GM12878 (cell line): ENCODE data around the gene AAR2. TPM values are rescaled to one million over a fixed set of nuclear protein-coding genes. Genes with fewer than 3 reads are reported as not detected.

Source experiments
- ATAC-seq: fragments of 200-7000 bp; cut with Tn5 transposase; 3 replicates; pipeline ENCODE4 v1.9.1; 2020; ENCODE audit warnings: mild to moderate bottlenecking, moderate library complexity
- BruUV-seq: library from RNA; stranded (reverse); fragments of 400-500 nt; replicated peaks from 2 replicates; lab custom pipeline; 2021; lab: Mats Ljungman, UMichigan
- CTCF ChIA-PET: fragments of 300-600 bp; sonication (Branson Sonifier 250); formaldehyde crosslinking; extraction: SDS; loops from one replicate; lab custom pipeline; 2021; ENCODE audit warnings: inconsistent platforms; lab: Yijun Ruan, JAX
- POLR2A ChIA-PET: fragments of 350-600 bp; formaldehyde crosslinking; extraction: SDS; loops from one replicate; lab custom pipeline; 2021; ENCODE audit warnings: inconsistent platforms; lab: Charles Lee
- RAD21 ChIA-PET: fragments of 300-600 bp; sonication (Branson Sonifier 250); formaldehyde crosslinking; loops from one replicate; lab custom pipeline; 2023; ENCODE audit warnings: antibody characterized with exemption; ENCODE audit not compliant: unreplicated experiment; lab: Charles Lee
- SMC1A ChIA-PET: fragments of 300-600 bp; sonication (Branson Sonifier 250); formaldehyde crosslinking; loops from one replicate; lab custom pipeline; 2023; ENCODE audit not compliant: unreplicated experiment, uncharacterized antibody; lab: Charles Lee
- DNase-seq: peaks from one replicate; pipeline ENCODE4 v3.0.0-alpha.2; 2011; ENCODE audit warnings: low read depth, low spot score
- FAIRE-seq: peaks from 3 replicates; lab custom pipeline; 2011; peaks lifted over from hg19 to GRCh38; lab: Jason Lieb, UNC
- H2AFZ ChIP-seq: 2 replicates; pipeline ENCODE4 v1.6.0; 2011; ENCODE audit warnings: low read depth, low read length, control low read depth; ENCODE audit not compliant: control insufficient read depth
- H3K27ac ChIP-seq: 2 replicates; pipeline ENCODE4 v1.5.1; 2011; ENCODE audit warnings: control low read depth; ENCODE audit not compliant: control insufficient read depth, insufficient read depth
- H3K27me3 ChIP-seq, 2 experiments: replicated peaks in 1 of 2; 2 replicates each; pipeline versions ENCODE4 v1.6.0 to v1.6.1; 2011; ENCODE audit warnings: low read length in 1 of 2; ENCODE audit not compliant: control insufficient read depth in 2 of 2, insufficient read depth in 2 of 2
- H3K36me3 ChIP-seq, 2 experiments: 2 replicates each; pipeline ENCODE4 v1.5.1; 2011; ENCODE audit warnings: low read length in 1 of 2; ENCODE audit not compliant: control insufficient read depth in 2 of 2, insufficient read depth in 2 of 2
- H3K4me1 ChIP-seq: 2 replicates; pipeline ENCODE4 v1.6.1; 2011; ENCODE audit warnings: mild to moderate bottlenecking, low read length, moderate library complexity, mixed read lengths; ENCODE audit not compliant: control insufficient read depth, insufficient read depth
- H3K4me2 ChIP-seq: 2 replicates; pipeline ENCODE4 v1.6.0; 2011; ENCODE audit warnings: control low read depth; ENCODE audit not compliant: control insufficient read depth, insufficient read depth
- H3K4me3 ChIP-seq: fragments of 200-600 bp; sonication (generic); 2 replicates; pipeline ENCODE4 v1.5.1; 2016
- H3K79me2 ChIP-seq: 2 replicates; pipeline ENCODE4 v1.6.0; 2011; ENCODE audit warnings: low read length; ENCODE audit not compliant: control insufficient read depth, insufficient read depth
- H3K9ac ChIP-seq: 2 replicates; pipeline ENCODE4 v1.8.0; 2011; ENCODE audit warnings: low read length, control low read depth, mixed read lengths; ENCODE audit not compliant: control insufficient read depth, insufficient read depth
- H3K9me3 ChIP-seq: replicated peaks from 3 replicates; pipeline ENCODE4 v1.5.1; 2011; ENCODE audit warnings: mild to moderate bottlenecking, low read length; ENCODE audit not compliant: control insufficient read depth, insufficient read depth
- H4K20me1 ChIP-seq: 2 replicates; pipeline ENCODE4 v1.6.0; 2011; ENCODE audit not compliant: control insufficient read depth, insufficient read depth
- CBX3 ChIP-seq: fragments of 200-600 bp; sonication (generic); IDR thresholded peaks from 2 replicates; pipeline ENCODE4 v1.6.1; 2016; ENCODE audit warnings: low read depth, borderline replicate concordance
- CEBPB ChIP-seq, 2 experiments: fragments of 150-350 bp in 1 of 2; IDR thresholded peaks; 2 replicates each; pipeline ENCODE4 v1.6.1; 2012 to 2014; ENCODE audit warnings: low read depth in 2 of 2, low read length in 2 of 2, borderline replicate concordance in 1 of 2, inconsistent platforms in 1 of 2
- EP300 ChIP-seq, 2 experiments: fragments of 150-350 bp in 1 of 2; IDR thresholded peaks; 2 replicates each; pipeline ENCODE4 v1.6.1; 2011 to 2012; ENCODE audit warnings: low read depth in 2 of 2, low read length in 2 of 2, borderline replicate concordance in 1 of 2, improper control_type of control experiment in 1 of 2, inconsistent platforms in 1 of 2; ENCODE audit not compliant: control insufficient read depth in 1 of 2
- ESRRA ChIP-seq: IDR thresholded peaks from 2 replicates; pipeline ENCODE4 v1.6.1; 2012; ENCODE audit warnings: mild to moderate bottlenecking, low read length, improper control_type of control experiment
- GABPA ChIP-seq: IDR thresholded peaks from 2 replicates; pipeline ENCODE4 v1.6.1; 2014; ENCODE audit warnings: antibody characterized with exemption, low read depth, mild to moderate bottlenecking, inconsistent platforms
- HDAC6 ChIP-seq: fragments of 200-600 bp; sonication (generic); IDR thresholded peaks from one replicate; pipeline ENCODE4 v1.8.0; 2017; ENCODE audit warnings: antibody characterized with exemption; ENCODE audit not compliant: unreplicated experiment
- MEF2A ChIP-seq: IDR thresholded peaks from 2 replicates; pipeline ENCODE4 v1.6.1; 2011; ENCODE audit warnings: low read depth, mild to moderate bottlenecking, low read length, moderate library complexity; ENCODE audit not compliant: insufficient read depth
- MYC ChIP-seq: IDR thresholded peaks from 2 replicates; pipeline ENCODE4 v1.6.1; 2011; ENCODE audit warnings: mild to moderate bottlenecking, low read length, moderate library complexity, inconsistent platforms; ENCODE audit not compliant: insufficient read depth, insufficient replicate concordance, insufficient read length, severe bottlenecking
- PML ChIP-seq: IDR thresholded peaks from 2 replicates; pipeline ENCODE4 v1.6.1; 2012; ENCODE audit warnings: low read length, inconsistent platforms
- RELA ChIP-seq: fragments of 450-650 bp; IDR thresholded peaks from 2 replicates; pipeline ENCODE4 v1.8.0; 2014; ENCODE audit warnings: borderline replicate concordance; ENCODE audit not compliant: partially characterized antibody
- RUNX3 ChIP-seq: IDR thresholded peaks from 2 replicates; pipeline ENCODE4 v1.6.1; 2012; ENCODE audit warnings: low read length, inconsistent platforms
- SIX5 ChIP-seq: IDR thresholded peaks from 2 replicates; pipeline ENCODE4 v1.6.1; 2011; ENCODE audit warnings: mild to moderate bottlenecking, low read depth, low read length, moderate library complexity; ENCODE audit not compliant: severe bottlenecking
- SMC3 ChIP-seq: IDR thresholded peaks from 2 replicates; pipeline ENCODE4 v1.6.1; 2011; ENCODE audit warnings: low read length, improper control_type of control experiment, borderline replicate concordance
- ZNF207 ChIP-seq: fragments of 450-650 bp; IDR thresholded peaks from 2 replicates; pipeline ENCODE4 v1.6.1; 2014; ENCODE audit warnings: antibody characterized with exemption, mild to moderate bottlenecking, borderline replicate concordance
- ZNF384 ChIP-seq: IDR thresholded peaks from 2 replicates; pipeline ENCODE4 v1.6.1; 2012; ENCODE audit warnings: low read depth, mild to moderate bottlenecking, low read length, improper control_type of control experiment, borderline replicate concordance
- WGBS: methylation state at CpG from one replicate; pipeline ENCODE4 v1.1.6; 2016; ENCODE audit warnings: low lambda C conversion rate; ENCODE audit not compliant: insufficient replicate concordance, insufficient coverage; ENCODE audit errors: missing lambda C conversion rate; 5-methylcytosine and 5-hydroxymethylcytosine counted together
- in situ Hi-C: fragments of 300-500 bp; cut with MboI; formaldehyde crosslinking; loops from 9 replicates; pipeline ENCODE4 v1.14.3; 2018; ENCODE audit warnings: mixed read lengths
- intact Hi-C: fragments of 100-400 bp; cut with micrococcal nuclease; formaldehyde crosslinking; loops from one replicate; pipeline ENCODE4 v1.14.2; 2022; ENCODE audit not compliant: unreplicated experiment
- polyA plus RNA-seq, 11 experiments: library from polyadenylated mRNA; depleted of rRNA in 4 of 11; unstranded in 6 of 11; stranded (reverse) in 5 of 11; fragments of >200 nt; fragmentation: Nextera tagmentation in 4 of 11; fragmentation: Illumina TruSeq in 1 of 11; extraction: Ambion mirVana in 4 of 11; extraction: Trizol in 1 of 11; gene quantifications; 1 replicate in 1 of 11; 2 replicates in 10 of 11; pipeline versions ENCODE4 v1.2.1 to v1.2.3, GENCODE V29; 2011 to 2016; ENCODE audit warnings: inconsistent platforms in 2 of 11, missing spikeins in 2 of 11, low read depth in 1 of 11
- total RNA-seq, 4 experiments: library from RNA; depleted of rRNA in 3 of 4; stranded (reverse); fragments of >200 nt in 3 of 4; fragmentation: Illumina TruSeq in 1 of 4; extraction: Trizol in 1 of 4; gene quantifications; 2 replicates each; pipeline versions ENCODE4 v1.2.1 to v1.2.3, GENCODE V29; 2013 to 2021
- TF ChIP-seq, protein P1 (sequence below): fragments of 450-650 bp; IDR thresholded peaks from 2 replicates; pipeline ENCODE4 v1.6.1; 2017; ENCODE audit warnings: mild to moderate bottlenecking, moderate library complexity
- TF ChIP-seq, protein P2 (sequence below): IDR thresholded peaks from 2 replicates; pipeline ENCODE4 v1.6.1; 2011; ENCODE audit warnings: low read depth, mild to moderate bottlenecking, low read length, moderate library complexity, borderline replicate concordance; ENCODE audit errors: extremely low read depth
- TF ChIP-seq, protein P3 (sequence below): IDR thresholded peaks from 2 replicates; pipeline ENCODE4 v1.6.1; 2012; ENCODE audit warnings: low read depth, low read length, improper control_type of control experiment

AAR2 gene
- total and polyA plus RNA-seq, 10 of the 15 experiments (the other 5 are each of a cell fraction or from before 2014, with no cell fraction given) = 6.5 to 41.7 (median 30.3) TPM

DNA sequence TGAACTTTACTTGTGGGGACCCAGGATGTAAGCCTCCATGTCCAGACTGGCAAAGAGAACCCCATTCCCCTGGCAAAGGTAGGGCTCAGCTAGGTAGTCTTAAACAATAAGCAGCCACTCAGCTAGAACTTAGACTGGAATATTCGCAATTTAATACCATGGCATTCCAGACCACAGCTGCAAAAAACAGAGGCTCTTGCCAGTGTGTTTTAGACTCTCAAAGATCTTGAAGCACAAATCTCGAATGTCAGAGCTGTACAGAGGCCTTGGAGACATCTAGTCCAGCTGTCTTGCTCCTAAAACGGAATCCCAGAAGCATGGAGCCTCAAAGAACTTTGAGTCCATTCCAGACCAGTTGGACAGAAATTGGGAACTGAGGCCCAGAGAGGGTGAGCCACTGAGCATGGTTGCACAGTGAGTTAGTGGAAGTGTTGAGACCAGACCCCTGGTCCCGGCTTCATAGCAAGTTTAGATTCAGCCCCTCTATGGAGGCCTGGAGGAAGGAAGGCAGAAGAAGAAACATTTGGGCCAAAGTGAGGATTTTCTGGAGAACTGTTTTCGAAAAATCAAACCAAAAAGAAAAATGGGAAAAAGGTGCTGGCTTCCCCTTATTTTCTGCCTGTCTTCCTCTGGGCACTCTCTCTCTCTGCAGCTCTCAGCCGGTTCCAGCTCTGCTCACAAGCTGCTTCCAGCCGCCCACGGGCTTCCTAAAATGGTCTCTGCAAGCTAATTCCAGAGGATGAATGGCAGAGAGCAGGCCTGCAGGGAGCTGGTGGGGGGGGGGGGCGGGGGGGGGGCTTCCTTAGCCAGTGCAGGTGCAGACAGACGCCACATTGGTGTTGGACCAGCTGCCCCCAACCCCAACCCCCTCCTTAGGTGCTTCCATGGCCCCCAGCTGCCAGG lies 32.4 kb downstream of the AAR2 start:
- 21% methylated on average over 9 of the region's 10 CpGs for WGBS
- ChIA-PET CTCF (no interaction called here), SMC1A (interaction anchor here (1.5 kb wide), 1 partner anchor 11 kb away, joined by 3 read pairs; no protein-coding TSS in a partner anchor), RAD21 (no interaction called here), POLR2A (interaction anchor here (1.0 kb wide), 1 partner anchor 37 kb away, joined by 3 read pairs; no protein-coding TSS in a partner anchor)
- no peak overlapping the region for H3K4me3 ChIP-seq
- no peak overlapping the region for H2AFZ ChIP-seq
- ATAC-seq (no peak), FAIRE-seq (no peak), DNase-seq (no peak)
- TF ChIP-seq ZNF384 = no peak
- TF ChIP-seq RUNX3 = no peak
- TF ChIP-seq SMC3 = no peak
- TF ChIP-seq EP300 (IDR thresholded peaks at IDR 0.05; ENCODE audit: borderline replicate concordance in 1 of 2, control insufficient read depth in 1 of 2, low read depth in 2 of 2, low read length in 2 of 2) = no peak
- TF ChIP-seq PML = no peak
- no peak for TF ChIP-seq ESRRA
- TF ChIP-seq RELA = no peak
- TF ChIP-seq, protein P1, sequence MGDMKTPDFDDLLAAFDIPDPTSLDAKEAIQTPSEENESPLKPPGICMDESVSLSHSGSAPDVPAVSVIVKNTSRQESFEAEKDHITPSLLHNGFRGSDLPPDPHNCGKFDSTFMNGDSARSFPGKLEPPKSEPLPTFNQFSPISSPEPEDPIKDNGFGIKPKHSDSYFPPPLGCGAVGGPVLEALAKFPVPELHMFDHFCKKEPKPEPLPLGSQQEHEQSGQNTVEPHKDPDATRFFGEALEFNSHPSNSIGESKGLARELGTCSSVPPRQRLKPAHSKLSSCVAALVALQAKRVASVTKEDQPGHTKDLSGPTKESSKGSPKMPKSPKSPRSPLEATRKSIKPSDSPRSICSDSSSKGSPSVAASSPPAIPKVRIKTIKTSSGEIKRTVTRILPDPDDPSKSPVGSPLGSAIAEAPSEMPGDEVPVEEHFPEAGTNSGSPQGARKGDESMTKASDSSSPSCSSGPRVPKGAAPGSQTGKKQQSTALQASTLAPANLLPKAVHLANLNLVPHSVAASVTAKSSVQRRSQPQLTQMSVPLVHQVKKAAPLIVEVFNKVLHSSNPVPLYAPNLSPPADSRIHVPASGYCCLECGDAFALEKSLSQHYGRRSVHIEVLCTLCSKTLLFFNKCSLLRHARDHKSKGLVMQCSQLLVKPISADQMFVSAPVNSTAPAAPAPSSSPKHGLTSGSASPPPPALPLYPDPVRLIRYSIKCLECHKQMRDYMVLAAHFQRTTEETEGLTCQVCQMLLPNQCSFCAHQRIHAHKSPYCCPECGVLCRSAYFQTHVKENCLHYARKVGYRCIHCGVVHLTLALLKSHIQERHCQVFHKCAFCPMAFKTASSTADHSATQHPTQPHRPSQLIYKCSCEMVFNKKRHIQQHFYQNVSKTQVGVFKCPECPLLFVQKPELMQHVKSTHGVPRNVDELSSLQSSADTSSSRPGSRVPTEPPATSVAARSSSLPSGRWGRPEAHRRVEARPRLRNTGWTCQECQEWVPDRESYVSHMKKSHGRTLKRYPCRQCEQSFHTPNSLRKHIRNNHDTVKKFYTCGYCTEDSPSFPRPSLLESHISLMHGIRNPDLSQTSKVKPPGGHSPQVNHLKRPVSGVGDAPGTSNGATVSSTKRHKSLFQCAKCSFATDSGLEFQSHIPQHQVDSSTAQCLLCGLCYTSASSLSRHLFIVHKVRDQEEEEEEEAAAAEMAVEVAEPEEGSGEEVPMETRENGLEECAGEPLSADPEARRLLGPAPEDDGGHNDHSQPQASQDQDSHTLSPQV = no peak
- TF ChIP-seq SIX5 = no peak
- TF ChIP-seq, protein P2, sequence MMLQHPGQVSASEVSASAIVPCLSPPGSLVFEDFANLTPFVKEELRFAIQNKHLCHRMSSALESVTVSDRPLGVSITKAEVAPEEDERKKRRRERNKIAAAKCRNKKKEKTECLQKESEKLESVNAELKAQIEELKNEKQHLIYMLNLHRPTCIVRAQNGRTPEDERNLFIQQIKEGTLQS = no peak
- no peak for TF ChIP-seq CEBPB (IDR thresholded peaks at IDR 0.05; ENCODE audit: borderline replicate concordance in 1 of 2, low read depth in 2 of 2, low read length in 2 of 2)
- TF ChIP-seq HDAC6 = no peak
- no peak for TF ChIP-seq MYC
- TF ChIP-seq GABPA = no peak
- no peak for TF ChIP-seq MEF2A
- TF ChIP-seq, protein P3, sequence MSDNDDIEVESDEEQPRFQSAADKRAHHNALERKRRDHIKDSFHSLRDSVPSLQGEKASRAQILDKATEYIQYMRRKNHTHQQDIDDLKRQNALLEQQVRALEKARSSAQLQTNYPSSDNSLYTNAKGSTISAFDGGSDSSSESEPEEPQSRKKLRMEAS = no peak
- no peak for TF ChIP-seq CBX3
- no peak for TF ChIP-seq ZNF207
- H3K27ac ChIP-seq = no peak overlapping the region
- no TSS peak for BruUV-seq
- intact Hi-C loops (no loop called here), in situ Hi-C loops (no loop called here)
- H3K9me3 ChIP-seq = no peaks in the 10 kb centered on the region
- H3K27me3 ChIP-seq = peaks cover 0 to 2% of the 10 kb centered on the region in 2 experiments; a peak in 2 of 4 replicates
- H3K9ac ChIP-seq = no peak overlapping the region
- no peaks in the 10 kb centered on the region for H3K4me1 ChIP-seq
- H3K4me2 ChIP-seq = no peak overlapping the region
- H3K36me3 ChIP-seq = no peaks in the 10 kb centered on the region
- no peaks in the 10 kb centered on the region for H3K79me2 ChIP-seq
- no peaks in the 10 kb centered on the region for H4K20me1 ChIP-seq
